SW480 (cell line): ENCODE data around the gene FHIT.
"Not testable (repeated sequence)": the region's sequence is repeated elsewhere in the genome, so short reads cannot be mapped to it uniquely, and the experiment has no call there.

Experiments
- DNase-seq: peaks from one replicate; pipeline ENCODE4 v3.0.0-alpha.2; 2016; ENCODE audit warnings: low spot score

FHIT gene

GRCh38 chr3:59934560-59934959 is 1316.7 kb downstream of the FHIT start:
- DNase-seq: not testable (repeated sequence)

DNA sequence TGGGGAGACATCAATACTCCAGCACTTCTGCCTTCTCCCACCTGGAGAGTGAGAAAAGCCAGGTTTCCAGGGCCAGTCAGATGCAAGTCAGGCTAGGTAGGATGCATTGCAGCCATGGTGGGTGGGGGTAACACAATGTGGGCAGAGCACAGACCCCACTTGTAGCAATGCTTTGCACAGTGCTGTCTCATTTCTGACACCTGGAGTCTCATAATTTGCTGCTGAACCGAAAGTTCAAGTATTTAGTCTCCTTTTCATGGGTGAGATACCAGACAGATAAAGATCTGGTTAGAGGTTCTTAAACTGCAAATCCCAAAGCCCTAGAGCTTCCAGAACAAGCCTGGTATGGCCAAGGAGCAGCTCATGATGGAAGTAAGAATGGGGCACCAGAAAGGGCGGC is 1321.1 kb downstream of the FHIT start:
- DNase-seq: no peak

DNA sequence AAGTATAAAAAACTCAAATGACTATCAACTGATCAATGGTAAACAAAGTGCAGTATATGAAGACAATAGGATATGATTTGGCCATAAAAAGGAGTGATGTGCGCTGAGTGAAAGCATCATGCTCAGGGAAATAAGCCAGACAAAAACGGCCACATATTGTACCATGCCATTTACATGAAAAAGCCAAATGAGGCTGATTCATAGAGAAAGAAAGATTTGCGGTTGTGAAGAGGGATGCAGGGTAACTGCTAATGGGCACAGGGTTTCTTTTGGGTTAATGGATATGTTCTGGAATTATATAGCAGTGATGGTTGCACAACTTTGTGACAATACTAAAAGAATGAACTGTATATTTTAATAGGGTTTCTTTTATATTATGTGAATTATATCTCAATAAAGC is 1324.2 kb downstream of the FHIT start:
- DNase-seq: no peak

GRCh38 chr3:59925946-59926345 is 1325.3 kb downstream of the FHIT start:
- no peak for DNase-seq

DNA sequence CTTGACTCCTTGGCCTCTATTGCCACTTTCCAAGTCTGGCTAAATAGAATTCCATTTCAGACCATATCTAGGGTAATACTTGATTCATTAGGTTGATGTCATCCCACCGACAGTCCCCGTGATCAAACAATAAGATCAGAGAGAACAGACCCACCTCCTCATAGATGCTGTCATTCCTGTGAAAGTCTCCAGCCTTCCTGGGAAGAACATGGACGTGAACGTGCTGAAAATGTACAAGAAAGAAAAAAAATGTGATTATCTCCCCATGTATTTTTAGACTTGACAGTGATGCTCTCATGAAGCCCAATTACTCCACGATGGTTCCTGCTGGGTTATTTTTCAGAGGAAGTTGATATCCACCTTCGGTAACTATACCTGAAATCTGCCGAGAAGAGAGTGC is 1329.1 kb downstream of the FHIT start:
- DNase-seq: no peak

DNA sequence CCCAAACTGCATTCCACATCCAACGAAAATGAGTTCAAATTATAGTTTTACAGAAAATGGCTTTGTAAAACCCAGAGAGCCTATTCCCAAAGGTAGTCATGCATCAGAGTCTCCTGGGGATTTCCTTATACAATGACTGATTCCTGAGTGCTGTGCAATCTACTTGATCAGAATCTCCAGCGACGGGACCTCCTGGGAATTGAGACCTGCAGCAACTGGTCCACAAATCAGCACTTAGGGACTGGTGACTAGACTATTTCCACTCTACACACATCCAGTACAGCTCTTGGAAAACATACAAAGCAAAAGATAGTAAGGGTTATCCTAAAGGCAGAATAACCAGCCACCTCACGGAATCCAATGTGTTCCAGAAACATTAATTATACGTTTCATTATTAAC is 1330.4 kb downstream of the FHIT start:
- no peak for DNase-seq

DNA sequence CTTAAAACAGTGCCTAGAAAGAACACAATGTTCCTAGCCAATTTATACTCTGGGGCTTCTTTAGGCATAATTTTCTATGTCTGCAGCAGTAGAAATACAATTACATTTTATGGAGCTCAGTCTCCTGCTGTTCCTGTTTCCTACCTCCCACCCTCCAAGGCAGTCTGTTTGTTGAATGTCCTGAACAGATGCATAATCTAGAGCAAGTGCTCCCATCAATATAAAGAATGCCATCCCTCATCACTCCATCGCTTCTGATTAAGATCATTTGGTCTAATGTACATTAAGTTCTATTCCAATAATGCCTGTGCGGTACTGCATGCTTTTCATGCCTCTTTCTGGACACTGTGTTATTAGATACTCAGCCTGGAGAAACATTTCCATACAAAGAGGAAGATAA is 1331.7 kb downstream of the FHIT start:
- no peak for DNase-seq

DNA sequence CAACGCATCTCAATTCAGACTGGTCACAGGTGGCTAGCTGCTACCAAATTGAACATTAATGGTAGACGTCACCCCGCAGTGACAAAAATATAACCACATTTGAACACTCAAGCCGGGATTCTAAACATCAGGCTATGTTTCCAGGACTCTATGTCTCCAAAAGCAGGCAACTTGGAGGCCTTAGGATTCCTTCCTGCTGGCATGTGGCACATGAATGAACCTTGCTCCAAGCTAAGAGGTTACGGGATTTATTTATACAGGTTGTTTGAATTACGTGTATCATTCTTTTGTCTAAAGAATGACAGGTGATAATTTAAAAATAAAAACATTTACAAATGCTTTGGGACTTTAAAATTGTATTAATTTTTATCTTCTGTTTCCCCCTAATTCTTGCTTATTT is 1337.0 kb downstream of the FHIT start:
- DNase-seq: no peak

DNA sequence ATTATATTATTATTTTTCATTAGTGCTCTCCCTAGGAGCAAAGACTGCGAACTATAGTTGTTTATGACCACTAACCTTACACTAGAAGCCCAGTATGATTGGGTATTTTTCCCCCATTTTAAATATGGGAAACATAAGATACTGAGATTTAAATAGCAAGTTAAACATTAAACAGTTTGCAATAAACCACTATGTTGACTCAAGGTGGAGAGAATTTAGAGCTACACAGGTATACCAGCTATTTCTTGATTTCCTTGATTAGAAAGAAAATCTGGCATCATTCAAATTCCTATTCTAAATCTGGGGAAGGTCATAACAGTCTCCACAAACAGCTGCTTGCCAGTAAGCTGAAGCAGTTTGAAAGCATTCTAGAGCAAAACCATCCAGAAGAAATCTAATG is 1337.6 kb downstream of the FHIT start:
- no peak for DNase-seq

DNA sequence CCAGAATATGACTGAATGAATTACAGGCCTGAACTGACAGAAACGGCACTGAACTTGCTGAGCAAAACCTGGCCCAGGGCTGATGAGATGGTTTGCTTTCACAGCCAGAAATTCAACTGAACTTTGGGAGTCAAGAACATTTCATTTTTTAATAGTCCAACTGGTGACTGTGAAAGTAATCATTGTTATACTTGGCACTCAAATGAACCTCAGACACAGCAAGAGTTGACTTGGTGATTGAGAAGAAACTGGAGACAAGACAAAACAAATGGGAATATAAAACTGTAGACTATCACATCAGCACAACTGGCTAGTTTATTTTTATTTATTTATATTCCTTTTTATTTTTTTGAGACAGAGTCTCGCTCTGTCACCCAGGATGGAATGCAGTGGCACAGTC is 1342.6 kb downstream of the FHIT start:
- no peak for DNase-seq

DNA sequence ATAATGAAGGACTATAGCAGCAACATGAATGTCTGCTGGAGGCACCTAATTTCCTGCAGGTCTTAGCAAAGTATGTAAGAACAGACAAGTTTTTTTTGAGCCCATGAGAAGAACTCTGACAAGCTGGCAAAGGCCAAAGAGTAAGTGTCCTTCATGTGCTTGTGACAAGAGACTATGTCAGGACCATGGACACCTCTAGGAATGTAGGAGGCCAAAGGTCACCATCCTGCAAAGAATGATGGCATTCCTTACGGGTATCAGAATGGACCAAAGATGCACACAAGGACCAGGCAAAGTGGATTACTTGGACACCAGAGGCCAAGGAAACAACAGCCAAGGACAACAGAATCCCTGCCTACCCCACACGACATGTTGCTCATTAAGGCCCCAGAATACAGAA is 1343.0 kb downstream of the FHIT start:
- DNase-seq: no peak

- no peak for DNase-seq
Observed at GRCh38 chr3:59904296-59904695, 1347.0 kb downstream of the FHIT start.

DNA sequence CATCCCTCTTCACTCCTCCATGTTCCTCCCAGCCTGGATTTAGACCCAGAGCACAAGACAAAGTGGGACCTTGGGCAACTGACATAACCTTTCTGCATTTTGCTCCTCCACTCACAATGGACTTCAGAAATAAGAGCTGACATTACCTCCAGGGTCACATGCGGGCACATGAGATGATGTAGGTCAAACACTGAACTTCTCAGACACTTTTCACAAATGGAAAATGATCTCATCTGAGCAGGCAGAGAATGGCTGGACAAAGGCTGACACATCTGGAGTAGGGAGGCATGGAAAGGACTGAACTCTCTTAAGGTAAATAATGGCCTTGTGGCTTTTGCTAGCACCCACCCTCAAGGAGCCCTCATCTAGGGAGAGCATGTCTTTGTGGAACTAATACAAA is 1352.2 kb downstream of the FHIT start:
- DNase-seq: no peak

DNA sequence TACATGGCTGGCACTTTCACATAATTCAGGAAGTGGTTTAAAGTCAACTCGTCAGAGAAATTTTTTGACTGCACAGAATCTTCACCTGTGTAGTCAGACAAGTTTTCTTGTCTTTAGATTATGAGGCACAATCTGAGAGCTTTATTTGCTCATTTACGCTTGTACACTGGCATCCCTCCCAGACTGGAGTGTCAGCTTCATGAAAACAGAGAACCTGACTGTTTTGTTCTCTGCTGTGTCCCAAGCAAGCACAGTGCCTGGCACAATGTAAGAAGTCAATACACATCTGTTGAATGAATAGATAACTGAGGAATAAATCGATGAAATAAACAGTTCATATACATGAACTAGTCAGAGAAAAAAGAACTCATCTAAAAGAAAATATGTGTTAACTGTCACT is 1355.3 kb downstream of the FHIT start:
- DNase-seq: no peak

DNA sequence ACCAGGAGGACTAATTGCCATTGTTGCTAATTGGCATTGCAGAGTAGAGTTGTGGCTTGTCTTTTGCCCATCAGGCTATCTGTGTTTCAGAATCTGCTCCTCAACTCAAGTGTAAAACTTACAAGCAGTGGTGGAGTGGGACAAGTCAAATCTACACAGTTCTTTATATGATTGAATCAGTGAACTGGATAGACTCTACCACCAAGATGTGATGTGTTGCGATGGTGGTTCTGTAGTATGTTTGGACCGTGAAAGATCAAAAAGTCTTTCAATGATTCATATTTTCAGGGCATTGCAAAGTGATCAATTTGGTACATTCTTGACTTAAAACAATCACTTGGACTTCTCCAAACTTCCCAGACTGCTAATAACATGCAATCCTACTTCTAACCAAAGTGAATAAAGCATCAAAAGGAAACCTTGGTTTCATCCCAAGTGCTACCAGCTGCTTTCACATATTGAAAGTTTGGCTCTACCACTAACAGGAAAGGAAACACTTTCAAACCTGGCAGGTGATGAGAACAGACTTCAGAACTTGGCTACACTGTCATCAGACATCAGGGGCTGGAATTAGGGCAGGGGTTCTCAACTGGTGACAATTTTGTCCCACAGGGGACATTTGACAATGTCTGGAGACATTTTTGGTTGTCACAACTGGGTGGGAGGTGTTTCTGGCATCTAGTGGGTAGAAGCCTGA is 1356.7 kb downstream of the FHIT start:
- DNase-seq: no peak

- DNase-seq: no peak
Observed at GRCh38 chr3:59890639-59891038, 1360.6 kb downstream of the FHIT start.

- DNase-seq: no peak
Observed at GRCh38 chr3:59886790-59887189, 1364.5 kb downstream of the FHIT start.

- DNase-seq: no peak
Observed at GRCh38 chr3:59885899-59886400, 1365.3 kb downstream of the FHIT start.

- DNase-seq: no peak
Observed at GRCh38 chr3:59885101-59885500, 1366.2 kb downstream of the FHIT start.

GRCh38 chr3:59884409-59884808 is 1366.8 kb downstream of the FHIT start:
- no peak for DNase-seq

DNA sequence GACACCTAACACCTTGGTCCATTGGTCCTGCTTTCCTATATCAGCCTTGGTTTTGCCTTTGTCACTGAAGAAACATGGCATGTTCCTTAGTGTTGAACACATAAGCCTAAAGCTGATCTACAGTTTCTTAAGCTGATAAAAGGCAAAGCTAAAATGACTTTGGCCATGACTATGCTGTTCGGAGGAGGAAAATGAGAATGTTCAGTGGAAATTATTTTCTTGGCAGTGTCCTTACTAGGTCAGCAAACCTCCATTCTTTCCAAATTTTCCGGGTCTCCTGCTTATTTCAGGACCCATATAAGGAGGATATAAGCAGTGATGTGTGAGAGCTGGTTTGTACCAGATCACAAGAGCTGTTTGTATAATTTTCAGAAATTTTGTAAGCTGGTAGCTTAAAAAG is 1368.5 kb downstream of the FHIT start:
- DNase-seq: no peak

GRCh38 chr3:59880717-59881116 is 1370.5 kb downstream of the FHIT start:
- no peak for DNase-seq

GRCh38 chr3:59879031-59879581 is 1372.1 kb downstream of the FHIT start:
- no peak for DNase-seq

- DNase-seq: peak; percentile 22
Observed at GRCh38 chr3:59878038-59878427, 1373.2 kb downstream of the FHIT start.
